ENCODE data around the gene RNU6-7. TPM values are rescaled to one million over a fixed set of nuclear protein-coding genes. Genes with fewer than 3 reads are reported as not detected.

The RNU6-7 gene
- total RNA-seq, 1 experiment from 2014 or later, result not detected

DNA sequence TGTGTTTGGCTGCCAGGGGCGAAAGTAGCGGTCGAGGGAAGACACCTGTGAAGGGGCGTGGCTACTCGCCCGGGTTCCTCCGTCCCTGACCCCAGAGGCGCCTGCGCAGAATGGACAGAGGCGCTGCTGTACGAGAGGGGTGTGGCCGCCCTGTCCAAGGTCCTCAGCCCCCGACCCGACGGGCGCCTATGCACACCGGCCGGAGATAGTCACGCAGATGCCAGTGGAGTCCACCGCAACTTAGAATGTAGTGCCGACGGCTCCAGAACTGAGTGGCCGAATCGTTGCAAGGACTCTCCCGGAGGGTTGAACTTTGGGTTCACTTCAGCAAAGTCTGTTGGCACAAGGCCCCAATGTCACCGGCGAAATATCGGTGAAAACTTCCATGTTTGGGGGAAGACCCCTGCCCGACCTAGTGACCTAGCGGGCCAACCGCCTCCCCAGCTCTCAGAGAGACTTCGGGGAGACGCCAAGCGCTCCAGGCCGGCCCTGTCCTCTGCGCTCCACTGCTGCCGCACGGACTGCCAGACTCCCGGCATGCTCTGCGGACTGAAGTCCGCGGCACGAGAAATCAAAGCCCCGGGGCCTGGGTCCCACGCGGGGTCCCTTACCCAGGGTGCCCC lies 541 bp upstream of the RNU6-7 start:
- Histone ChIP-seq H3K23me2 (ENCODE audit: insufficient read length, low read depth, low read length, poor library complexity, severe bottlenecking) (peaks cover 15% of the 10 kb centered on the region), H4K20me1 (ENCODE audit: control insufficient read depth, insufficient read depth, insufficient read length) (no peaks in the 10 kb centered on the region), H2AFZ (ENCODE audit: low read length) (peak overlapping the region; percentile 3), H3K27me3 (ENCODE audit: insufficient read depth, low read length) (no peaks in the 10 kb centered on the region), H3K9me3 (ENCODE audit: control insufficient read depth, low read depth, low read length) (no peaks in the 10 kb centered on the region), H3K27ac (ENCODE audit: insufficient read length, low read depth, low read length) (no peak overlapping the region), H3K56ac (ENCODE audit: insufficient read length, low read depth, low read length) (no peak overlapping the region), H3K4me1 (ENCODE audit: insufficient read depth, low read length) (no peaks in the 10 kb centered on the region), H4K8ac (replicated peaks; ENCODE audit: insufficient read length, low read depth, low read length) (no peak overlapping the region), H3K79me2 (ENCODE audit: insufficient read depth, low read length) (no peaks in the 10 kb centered on the region), H2BK5ac (ENCODE audit: insufficient read length, low read length) (no peak overlapping the region), H3K4ac (ENCODE audit: low read depth, low read length) (no peak overlapping the region), H3K18ac (ENCODE audit: insufficient read length, low read depth, low read length) (no peak overlapping the region), H3K4me2 (ENCODE audit: insufficient read depth, insufficient read length, low read length) (peak overlapping the region; percentile 98), H3K9ac (ENCODE audit: extremely low read depth, insufficient read length, low read length) (no peak overlapping the region), H2BK12ac (ENCODE audit: insufficient read length, low read depth, low read length) (no peak overlapping the region), H4K5ac (ENCODE audit: insufficient read length, low read depth, low read length) (no peak overlapping the region), H3K23ac (ENCODE audit: insufficient read length, low read depth, low read length) (no peak overlapping the region), H2BK120ac (ENCODE audit: low read depth, low read length, poor library complexity, severe bottlenecking) (no peak overlapping the region), H3T11ph (ENCODE audit: low read length) (no peak overlapping the region), H2AK5ac (ENCODE audit: insufficient read length, low read length) (no peak overlapping the region), H2BK15ac (ENCODE audit: low read depth, low read length) (no peak overlapping the region), H3K79me1 (ENCODE audit: insufficient read depth, low read depth, low read length, poor library complexity, severe bottlenecking) (no peaks in the 10 kb centered on the region), H3K14ac (ENCODE audit: insufficient read depth, low read length) (no peak overlapping the region), H2BK20ac (ENCODE audit: low read depth, low read length, poor library complexity, severe bottlenecking) (no peak overlapping the region), H4K91ac (ENCODE audit: insufficient read length, low read depth, low read length) (no peak overlapping the region)
- H3K27me3 Mint-ChIP-seq (ENCODE audit: low read depth), result peaks cover 10% of the 10 kb centered on the region
- H3K27ac Mint-ChIP-seq, result peak overlapping the region in 2 of 3 experiments; percentile 94 to 96; a peak in 2 of 7 replicates
- peaks cover 23 to 25% of the 10 kb centered on the region in 2 experiments for H3K4me1 Mint-ChIP-seq
- no peaks in the 10 kb centered on the region for H3K36me3 Mint-ChIP-seq (ENCODE audit: insufficient read depth in 1 of 3, low read depth in 3 of 3)
- no CpG with 5 or more reads among the region's 46 CpGs for WGBS (ENCODE audit: extremely low coverage, insufficient read length, low lambda C conversion rate)
- TF ChIP-seq, protein P1, sequence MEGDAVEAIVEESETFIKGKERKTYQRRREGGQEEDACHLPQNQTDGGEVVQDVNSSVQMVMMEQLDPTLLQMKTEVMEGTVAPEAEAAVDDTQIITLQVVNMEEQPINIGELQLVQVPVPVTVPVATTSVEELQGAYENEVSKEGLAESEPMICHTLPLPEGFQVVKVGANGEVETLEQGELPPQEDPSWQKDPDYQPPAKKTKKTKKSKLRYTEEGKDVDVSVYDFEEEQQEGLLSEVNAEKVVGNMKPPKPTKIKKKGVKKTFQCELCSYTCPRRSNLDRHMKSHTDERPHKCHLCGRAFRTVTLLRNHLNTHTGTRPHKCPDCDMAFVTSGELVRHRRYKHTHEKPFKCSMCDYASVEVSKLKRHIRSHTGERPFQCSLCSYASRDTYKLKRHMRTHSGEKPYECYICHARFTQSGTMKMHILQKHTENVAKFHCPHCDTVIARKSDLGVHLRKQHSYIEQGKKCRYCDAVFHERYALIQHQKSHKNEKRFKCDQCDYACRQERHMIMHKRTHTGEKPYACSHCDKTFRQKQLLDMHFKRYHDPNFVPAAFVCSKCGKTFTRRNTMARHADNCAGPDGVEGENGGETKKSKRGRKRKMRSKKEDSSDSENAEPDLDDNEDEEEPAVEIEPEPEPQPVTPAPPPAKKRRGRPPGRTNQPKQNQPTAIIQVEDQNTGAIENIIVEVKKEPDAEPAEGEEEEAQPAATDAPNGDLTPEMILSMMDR (conservative IDR thresholded peaks at IDR 0.05), result no peak
- peak; percentile 97 for DNase-seq
- H3K9me3 Mint-ChIP-seq, result no peaks in the 10 kb centered on the region; a peak in 1 of 5 replicates
- H3K4me3 Mint-ChIP-seq, result peak overlapping the region; percentile 76 to 97
